A549 treated with AZD2906 at 1 μM for 4 hours (cell line): ENCODE data around the gene ELOF1. TPM values are rescaled to one million over a fixed set of nuclear protein-coding genes. Genes with fewer than 3 reads are reported as not detected.

Experiments
- total RNA-seq: library from RNA; stranded (reverse); fragments of 200-300 nt; extraction: Qiagen RNA extraction; gene quantifications from 5 replicates; pipeline ENCODE4 v1.2.3, GENCODE V29; 2022

The ELOF1 gene
- 84.8 to 114 TPM (median 99.8 TPM) in 5 replicates for total RNA-seq

DNA sequence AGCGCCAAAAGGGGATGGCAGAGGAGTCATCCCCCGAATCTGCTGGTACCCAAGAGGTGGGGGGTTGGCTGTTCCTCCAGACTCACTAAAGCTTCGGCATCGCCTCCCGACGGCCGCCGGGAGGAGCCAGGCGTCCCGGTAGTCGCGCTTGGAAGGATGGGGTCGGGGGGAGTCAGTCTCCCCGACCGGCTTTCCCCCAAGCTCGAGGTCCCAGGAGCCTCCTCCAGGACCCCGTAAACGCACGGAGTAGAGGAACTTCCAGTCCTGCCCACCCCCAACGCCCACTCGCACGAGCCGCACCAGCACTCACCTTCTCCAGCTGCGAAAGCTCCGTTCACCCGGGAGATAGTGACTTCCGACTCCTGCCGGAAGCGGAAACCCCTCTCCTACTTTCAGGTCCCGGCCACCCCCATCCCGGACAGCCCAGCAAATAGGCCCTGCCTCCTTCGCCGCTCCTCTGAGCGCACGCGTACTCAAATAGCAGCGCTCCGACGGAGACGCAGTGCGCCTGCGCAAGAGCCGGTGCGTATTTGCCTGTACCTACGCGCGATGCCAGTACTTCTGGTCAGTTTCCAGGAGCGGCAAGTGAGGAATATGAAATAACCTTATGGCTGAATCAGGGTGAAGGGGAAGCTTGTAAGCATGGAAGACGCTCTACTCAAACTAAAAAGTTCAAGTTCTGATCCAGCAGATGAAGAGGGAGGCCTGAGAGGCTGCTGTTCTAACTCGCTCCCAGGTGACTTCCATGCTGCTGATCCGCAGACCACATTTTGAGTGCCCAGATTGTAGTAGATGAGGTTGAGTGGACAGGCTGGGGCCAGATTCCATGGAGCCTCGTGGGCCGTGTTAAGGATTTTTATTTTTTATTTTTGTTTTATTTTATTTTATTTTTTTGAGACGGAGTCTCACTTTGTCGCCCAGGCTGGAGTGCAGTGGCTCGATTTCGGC is at the start of gene ELOF1:
ELOF1 (minus strand) TSS at position 350 of the 948 bp plus-strand sequence. CDS start 4,883 bp downstream, outside the sequence.

DNA sequence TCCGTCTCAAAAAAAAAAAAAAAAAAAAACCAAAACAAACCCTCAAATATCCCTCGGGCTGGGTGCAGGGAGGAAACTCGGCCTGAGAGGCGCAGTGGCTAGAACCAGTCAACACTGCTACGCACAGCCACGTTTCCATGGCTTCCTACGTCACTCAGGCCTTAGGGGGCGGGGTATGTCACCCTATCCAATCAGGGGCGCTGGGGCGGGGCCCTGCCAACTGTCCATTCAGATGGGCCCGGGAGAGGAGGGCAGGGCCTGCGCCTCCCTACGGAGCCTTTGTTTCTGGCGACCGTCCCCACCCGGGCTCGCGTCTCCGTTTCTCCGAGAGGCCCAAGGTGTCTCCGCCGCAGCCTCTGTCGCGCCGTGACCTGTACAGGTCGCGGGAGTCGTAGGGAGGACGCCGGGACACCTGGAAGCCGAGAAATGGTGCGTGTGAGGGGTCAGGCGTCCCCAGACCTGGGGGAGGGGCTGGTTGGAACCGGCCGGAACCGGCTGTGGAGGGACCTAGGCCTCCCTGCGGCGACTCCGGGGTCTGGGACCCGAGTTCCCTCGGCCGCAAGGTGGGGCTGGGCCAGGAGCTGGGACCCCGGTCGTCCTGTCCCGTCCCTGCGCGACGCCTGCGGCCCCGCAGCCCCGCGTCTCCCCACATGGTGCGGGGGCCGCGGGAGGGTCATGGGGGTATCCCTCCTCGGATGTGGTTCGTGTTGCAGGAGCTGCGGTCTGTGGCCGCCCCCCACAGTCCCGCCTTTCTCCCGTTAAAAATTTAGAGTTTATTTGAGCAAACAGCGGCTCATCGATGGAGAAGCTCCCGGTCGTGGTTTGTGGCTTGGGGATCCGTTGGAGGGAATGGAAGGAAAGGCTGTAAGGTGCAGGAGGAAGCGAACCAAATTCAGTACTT is 38.4 kb upstream of the ELOF1 start, which contains the start of gene ZNF627:
ZNF627 (plus strand) TSS at position 282 of the 901 bp plus-strand sequence; CDS start at position 427, 145 bp downstream.

DNA sequence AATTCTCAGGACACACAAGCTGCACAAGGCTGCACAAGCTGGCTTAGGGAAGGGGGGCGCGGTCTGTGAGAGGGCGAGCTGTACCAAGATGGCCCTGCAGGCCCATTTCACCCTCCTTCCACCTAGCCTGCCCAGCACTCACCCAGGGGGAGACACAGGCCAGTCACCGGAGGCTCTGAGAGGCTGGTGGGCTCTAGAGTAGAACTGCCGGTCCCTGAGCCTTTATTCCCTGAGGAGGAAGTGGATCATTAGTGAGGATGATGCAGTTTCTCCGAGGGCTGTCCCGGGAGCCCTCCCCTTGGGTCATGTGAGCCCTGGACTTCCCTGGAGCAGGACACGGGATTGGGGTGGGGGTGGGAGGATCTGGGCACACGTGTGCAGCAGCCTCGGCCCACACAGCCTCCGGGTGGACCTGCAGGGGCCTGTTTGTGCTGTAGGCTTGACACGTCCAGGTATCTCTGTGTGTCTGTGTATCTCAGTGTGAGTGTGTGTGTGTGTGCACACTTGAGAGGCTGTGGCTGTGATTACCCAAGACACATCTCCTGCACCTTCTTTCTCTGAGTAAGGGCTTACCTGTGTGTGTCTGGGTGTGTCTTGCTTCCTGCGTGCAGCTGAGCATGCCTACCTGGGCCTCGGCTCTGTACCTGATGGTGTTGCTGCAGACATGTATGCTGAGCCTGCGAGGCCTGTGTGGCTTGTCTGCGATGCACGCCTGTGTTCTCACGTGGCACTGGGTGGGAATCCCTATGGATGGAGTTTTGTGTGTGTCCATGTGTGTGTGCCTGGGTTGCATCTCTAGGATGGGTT is 18.6 kb upstream of the ELOF1 start, which contains the start of gene ACP5:
ACP5 (minus strand) TSS at position 195 of the 807 bp plus-strand sequence. CDS start 328 bp downstream, outside the sequence.

DNA sequence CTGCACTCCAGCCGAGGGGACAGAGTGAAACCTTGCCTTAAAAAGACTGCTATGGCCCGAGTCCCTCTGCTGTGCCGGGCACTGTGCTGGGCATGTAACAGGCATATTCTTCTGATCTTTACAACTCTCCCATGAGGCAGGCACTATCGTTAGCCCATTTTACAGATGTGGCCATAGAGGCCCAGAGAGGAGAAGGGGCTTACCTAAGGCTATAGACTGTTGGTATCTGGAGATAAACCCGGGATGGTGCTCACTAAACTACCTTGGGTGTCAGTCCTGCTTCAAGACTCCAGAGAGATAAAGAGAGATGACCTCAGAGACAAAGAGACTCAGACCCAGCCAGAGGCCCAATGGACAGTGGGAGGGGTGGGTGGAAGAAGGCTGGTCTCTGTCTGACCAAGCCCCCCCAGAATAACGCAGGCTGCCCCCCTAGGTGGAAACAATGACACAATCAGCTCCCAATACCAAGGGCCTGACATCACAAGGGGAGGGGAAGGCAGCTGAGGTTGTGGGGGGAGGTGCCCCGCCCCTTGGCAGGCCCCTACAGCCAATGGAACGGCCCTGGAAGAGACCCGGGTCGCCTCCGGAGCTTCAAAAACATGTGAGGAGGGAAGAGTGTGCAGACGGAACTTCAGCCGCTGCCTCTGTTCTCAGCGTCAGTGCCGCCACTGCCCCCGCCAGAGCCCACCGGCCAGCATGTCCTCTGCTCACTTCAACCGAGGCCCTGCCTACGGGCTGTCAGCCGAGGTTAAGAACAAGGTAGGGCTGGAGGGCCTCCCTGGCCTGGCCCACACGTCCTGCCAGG is 20.6 kb downstream of the ELOF1 start, which contains the start of gene CNN1:
CNN1 (plus strand) TSS at position 620 of the 805 bp plus-strand sequence; CDS start at position 697, 77 bp downstream.

DNA sequence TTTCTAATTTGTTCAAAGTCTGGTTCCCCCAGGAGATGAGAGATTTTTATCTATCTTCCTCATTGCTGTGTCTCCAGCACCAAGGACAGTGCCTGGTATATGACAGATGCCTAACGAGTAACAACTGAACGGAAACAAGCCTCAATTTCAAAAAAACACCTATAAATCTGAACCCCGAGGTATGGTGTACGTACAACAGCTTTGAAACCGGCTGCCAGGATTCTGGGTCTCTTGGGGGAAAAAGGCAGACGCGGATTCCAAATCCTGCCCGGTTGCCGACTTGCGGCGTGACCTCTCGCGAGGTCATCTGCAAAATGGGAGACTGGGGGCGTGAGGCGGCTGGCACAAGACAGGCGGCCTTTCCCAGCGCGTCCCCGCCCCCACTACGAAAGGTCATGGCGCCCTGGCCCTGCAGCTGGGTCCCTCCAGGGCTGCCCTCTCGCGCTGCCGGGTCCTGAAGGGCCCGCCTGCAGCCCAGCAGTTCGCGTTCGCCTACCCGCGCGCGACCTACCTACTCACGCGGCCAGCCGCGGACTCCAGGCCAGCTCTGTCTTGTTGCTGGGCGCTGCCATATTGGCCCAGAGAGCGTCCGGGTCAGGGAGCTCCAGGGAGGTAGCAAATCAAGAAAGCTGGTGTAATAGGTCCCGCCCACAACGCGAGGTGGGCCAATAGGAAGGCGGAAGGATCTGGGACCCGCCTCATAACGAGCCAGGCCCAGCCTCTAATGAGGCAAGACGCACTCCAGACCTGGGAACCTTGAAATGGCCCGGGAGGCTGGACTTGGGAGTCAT is 30.3 kb downstream of the ELOF1 start, which contains the start of gene ECSIT:
ECSIT (minus strand) TSS at position 584 of the 791 bp plus-strand sequence. CDS start 9,964 bp downstream, outside the sequence.

DNA sequence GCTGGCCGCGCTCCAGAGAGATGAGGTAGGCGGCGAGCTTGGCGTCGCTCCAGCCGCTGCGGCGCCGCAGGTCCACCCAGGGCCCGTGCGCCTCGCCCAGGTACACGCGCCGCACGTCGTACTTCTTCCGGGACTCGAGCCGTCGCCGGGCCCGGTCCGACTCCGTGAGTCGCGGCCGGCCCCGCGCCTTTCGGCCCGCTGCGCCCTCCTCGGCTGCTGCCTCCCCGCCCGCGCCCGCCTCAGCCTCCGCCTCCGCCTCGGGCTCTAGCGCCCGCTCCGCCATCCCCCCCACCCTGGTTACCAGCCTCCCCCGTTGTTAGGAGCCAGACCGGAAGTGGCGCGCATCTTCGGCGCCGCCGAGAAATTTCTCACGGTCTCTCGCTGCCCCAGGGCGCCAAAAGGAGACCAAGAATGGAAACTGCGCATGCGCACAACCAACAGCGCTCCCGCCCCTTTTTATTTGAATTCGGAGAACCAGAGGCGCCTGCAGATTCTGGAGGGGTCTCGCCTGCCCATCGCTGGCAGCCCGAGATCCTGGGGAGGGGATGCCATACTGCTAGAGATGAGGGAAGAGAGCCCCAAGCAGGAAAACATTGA is 53.4 kb downstream of the ELOF1 start, which contains the start of gene ZNF653:
ZNF653 (minus strand) TSS at position 336 of the 597 bp plus-strand sequence; CDS start at position 283, 53 bp downstream.

Other genes starting within 250 kb of the ELOF1 start
- 3.1 to 4.6 TPM (median 3.9 TPM) in 5 replicates for gene RAB3D, start 219.6 kb downstream of the ELOF1 start, total RNA-seq
- gene TMEM205, start 213.0 kb downstream of the ELOF1 start, total RNA-seq = 96.5 to 132 TPM (median 113 TPM) in 5 replicates
- gene CCDC159, start 212.7 kb downstream of the ELOF1 start, total RNA-seq = 3.5 to 5.8 TPM (median 4.8 TPM) in 5 replicates
- 8.3 to 9.7 TPM (median 9.3 TPM) in 5 replicates for gene PLPPR2, start 203.8 kb downstream of the ELOF1 start, total RNA-seq
- 1.3 to 2.1 TPM (median 1.8 TPM) in 5 replicates for gene SWSAP1, start 184.6 kb downstream of the ELOF1 start, total RNA-seq
- 3.5 to 5.1 TPM (median 4.3 TPM) in 5 replicates for gene EPOR, start 174.9 kb downstream of the ELOF1 start, total RNA-seq
- 1.1 to 2.1 TPM (median 1.4 TPM) in 5 replicates for gene RGL3, start 139.9 kb downstream of the ELOF1 start, total RNA-seq
- 0.92 to 1.4 TPM (median 1.3 TPM) in 5 replicates for gene ODAD3, start 124.1 kb downstream of the ELOF1 start, total RNA-seq
- 252 to 265 TPM (median 258 TPM) in 5 replicates for gene PRKCSH, start 123.6 kb downstream of the ELOF1 start, total RNA-seq
- gene ELAVL3, start 78.2 kb downstream of the ELOF1 start, total RNA-seq = 0.07 to 0.24 TPM (median 0.15 TPM) in 5 replicates
- 3.7 to 4.8 TPM (median 4.5 TPM) in 5 replicates for gene ZNF653, start 53.4 kb downstream of the ELOF1 start, total RNA-seq
- 26.1 to 33.0 TPM (median 29.6 TPM) in 5 replicates for gene ECSIT, start 30.1 kb downstream of the ELOF1 start, total RNA-seq
- gene CNN1, start 20.4 kb downstream of the ELOF1 start, total RNA-seq = 0.24 to 0.44 TPM (median 0.37 TPM) in 5 replicates
- 0.14 to 0.39 TPM (median 0.22 TPM) in 5 replicates for gene ACP5, start 18.4 kb upstream of the ELOF1 start, total RNA-seq
- gene ZNF627, start 38.3 kb upstream of the ELOF1 start, total RNA-seq = 2.7 to 5.8 TPM (median 3.6 TPM) in 5 replicates
- 1.7 to 3.5 TPM (median 2.4 TPM) in 5 replicates for gene ZNF823, start 179.7 kb upstream of the ELOF1 start, total RNA-seq
- gene ZNF441, start 207.8 kb upstream of the ELOF1 start, total RNA-seq = not detected in 5 replicates
- not detected in 5 replicates for gene ZNF491, start 239.3 kb upstream of the ELOF1 start, total RNA-seq